ENCODE data around the gene ITM2B. TPM values are rescaled to one million over a fixed set of nuclear protein-coding genes. Genes with fewer than 3 reads are reported as not detected.

The ITM2B gene
- total and polyA plus RNA-seq, 10 of the 15 experiments (the other 5 are each of a cell fraction or from before 2014, with no cell fraction given), result 2.5 to 18.1 (median 4.9) TPM

GRCh38 chr13:48234566-48235340 is 1.7 kb downstream of the ITM2B start (continued):
- TF ChIP-seq PKNOX1 (IDR thresholded peaks at IDR 0.05) (no peak), LARP7 (IDR thresholded peaks at IDR 0.05) (no peak), NRF1 (conservative IDR thresholded peaks at IDR 0.05; ENCODE audit: low read depth, low read length) (no peak), MYB (IDR thresholded peaks at IDR 0.05; ENCODE audit: borderline replicate concordance, low read depth, low read length) (no peak), WRNIP1 (IDR thresholded peaks at IDR 0.05; ENCODE audit: borderline replicate concordance, low read depth, low read length) (no peak), PAX5 (IDR thresholded peaks at IDR 0.05; ENCODE audit: borderline replicate concordance, low read depth, low read length) (peak; percentile 75; the same call in 1 of the 2 replicates), POLR2A (IDR thresholded peaks at IDR 0.05; ENCODE audit: low read depth, low read length) (no peak), ZBTB40 (IDR thresholded peaks at IDR 0.05; ENCODE audit: borderline replicate concordance) (no peak), SREBF1 (IDR thresholded peaks at IDR 0.05; ENCODE audit: low read length) (no peak), ATF3 (IDR thresholded peaks at IDR 0.05; ENCODE audit: borderline replicate concordance, extremely low read depth, low read depth, low read length) (no peak), IKZF1 (conservative IDR thresholded peaks at IDR 0.05) (no peak), JUNB (IDR thresholded peaks at IDR 0.05) (peak; percentile 97), E2F8 (IDR thresholded peaks at IDR 0.05; ENCODE audit: low read depth, partially characterized antibody) (no peak), NFYB (IDR thresholded peaks at IDR 0.05; ENCODE audit: insufficient read depth, low read depth, low read length) (0 out of 2 replicates have a peak, but pooled peaks have one; percentile 30), RB1 (IDR thresholded peaks at IDR 0.05; ENCODE audit: borderline replicate concordance) (no peak), ZNF24 (IDR thresholded peaks at IDR 0.05) (no peak), BHLHE40 (IDR thresholded peaks at IDR 0.05; ENCODE audit: borderline replicate concordance in 1 of 2, low read depth in 2 of 2, low read length in 1 of 2) (peak in 1 of 2 experiments; percentile 26; a peak in 2 of 4 replicates), MEF2A (IDR thresholded peaks at IDR 0.05; ENCODE audit: insufficient read depth, low read depth, low read length) (peak; percentile 88), JUND (IDR thresholded peaks at IDR 0.05; ENCODE audit: low read depth, low read length) (no peak), SIN3A (IDR thresholded peaks at IDR 0.05; ENCODE audit: low read depth, low read length) (no peak)

All from GM12878 (cell line).